ENCODE results near the gene CHD1.

GRCh38 chr5:98927242-98927988 is 1.4 kb downstream of the CHD1 start:
- no peak for TF ChIP-seq CTCF (IDR thresholded peaks at IDR 0.05; ENCODE audit: extremely low read depth in 1 of 2, insufficient read depth in 1 of 2, low read depth in 1 of 2, low read length in 2 of 2)
- TF ChIP-seq POLR2AphosphoS5 (IDR thresholded peaks at IDR 0.05; ENCODE audit: insufficient read depth, low read depth, low read length) = peak; percentile 27
- TF ChIP-seq EZH2 (IDR thresholded peaks at IDR 0.05; ENCODE audit: borderline replicate concordance, low read depth, low read length, severe bottlenecking) = no peak

All from endothelial cell of umbilical vein (primary cell).